K562 (cell line): ENCODE data around the gene POMT1.

Experiments used
- EP300 ChIP-seq: IDR thresholded peaks from 2 replicates; pipeline ENCODE4 v1.6.1; 2012; ENCODE audit warnings: low read length, improper control_type of control experiment
- ETV6 ChIP-seq, 3 experiments: fragments of 150-350 bp in 1 of 3; sonication (generic) in 1 of 3; formaldehyde crosslinking in 1 of 3; IDR thresholded peaks; 2 replicates each; pipeline versions ENCODE4 v1.6.1 to v1.8.0; 2014 to 2022; ENCODE audit warnings: borderline replicate concordance in 2 of 3, low read depth in 2 of 3, antibody characterized with exemption in 1 of 3, low read length in 1 of 3, mild to moderate bottlenecking in 1 of 3, missing genetic modification reagents in 1 of 3
- GTF2E2 ChIP-seq: fragments of 200-800 bp; sonication (Bioruptor generic); IDR thresholded peaks from 2 replicates; pipeline ENCODE4 v1.6.1; 2016; ENCODE audit warnings: missing genetic modification characterization, missing compliant biosample characterization
- HNRNPK ChIP-seq: fragments of 200-400 bp; formaldehyde crosslinking; IDR thresholded peaks from one replicate; pipeline ENCODE4 v1.6.1; 2018; ENCODE audit warnings: mild to moderate bottlenecking, low read depth, low read length; ENCODE audit not compliant: poor library complexity, severe bottlenecking
- MXD1 ChIP-seq: fragments of 250-450 bp; sonication (Bioruptor Pico); IDR thresholded peaks from 2 replicates; pipeline ENCODE4 v1.8.0; 2021; ENCODE audit warnings: borderline replicate concordance, mild to moderate bottlenecking, moderate library complexity; ENCODE audit not compliant: poor library complexity, severe bottlenecking
- POLR2AphosphoS5 ChIP-seq: IDR thresholded peaks from 2 replicates; pipeline ENCODE4 v1.6.1; 2011; ENCODE audit warnings: mild to moderate bottlenecking, low read depth, low read length, moderate library complexity; ENCODE audit not compliant: control insufficient read depth, insufficient read depth
- SMAD3 ChIP-seq: fragments of 450-650 bp; formaldehyde crosslinking; conservative IDR thresholded peaks from 2 replicates; pipeline ENCODE4 v1.4.0; 2020; ENCODE audit warnings: mild to moderate bottlenecking
- ZNF124 ChIP-seq: sonication (generic); formaldehyde crosslinking; IDR thresholded peaks from 2 replicates; pipeline ENCODE4 v1.8.1; 2022; ENCODE audit warnings: missing genetic modification reagents
- ZNF780A ChIP-seq: fragments of 250-450 bp; sonication (Bioruptor Pico); IDR thresholded peaks from 2 replicates; pipeline ENCODE4 v1.5.0; 2021; ENCODE audit warnings: mild to moderate bottlenecking
- TF ChIP-seq, protein P1 (sequence below), 3 experiments: IDR thresholded peaks in 2 of 3; conservative IDR thresholded peaks in 1 of 3; 2 replicates each; pipeline ENCODE4 v1.5.1; 2011 to 2012; ENCODE audit warnings: low read length in 3 of 3, mild to moderate bottlenecking in 3 of 3, control low read depth in 2 of 3, improper control_type of control experiment in 1 of 3, inconsistent platforms in 1 of 3, low read depth in 1 of 3, mixed read lengths in 1 of 3, moderate library complexity in 1 of 3; ENCODE audit not compliant: insufficient read depth in 2 of 3
- TF ChIP-seq, protein P2 (sequence below): sonication (generic); formaldehyde crosslinking; IDR thresholded peaks from 2 replicates; pipeline ENCODE4 v1.8.0; 2022; ENCODE audit warnings: mild to moderate bottlenecking, missing genetic modification reagents
- TF ChIP-seq, protein P3 (sequence below): fragments of 450-650 bp; IDR thresholded peaks from 2 replicates; pipeline ENCODE4 v1.6.1; 2016; ENCODE audit warnings: low read depth
- TF ChIP-seq, protein P4 (sequence below): fragments of 450-650 bp; IDR thresholded peaks from 2 replicates; pipeline ENCODE4 v1.6.1; 2018; ENCODE audit warnings: mild to moderate bottlenecking, low read depth; ENCODE audit not compliant: partially characterized antibody

DNA sequence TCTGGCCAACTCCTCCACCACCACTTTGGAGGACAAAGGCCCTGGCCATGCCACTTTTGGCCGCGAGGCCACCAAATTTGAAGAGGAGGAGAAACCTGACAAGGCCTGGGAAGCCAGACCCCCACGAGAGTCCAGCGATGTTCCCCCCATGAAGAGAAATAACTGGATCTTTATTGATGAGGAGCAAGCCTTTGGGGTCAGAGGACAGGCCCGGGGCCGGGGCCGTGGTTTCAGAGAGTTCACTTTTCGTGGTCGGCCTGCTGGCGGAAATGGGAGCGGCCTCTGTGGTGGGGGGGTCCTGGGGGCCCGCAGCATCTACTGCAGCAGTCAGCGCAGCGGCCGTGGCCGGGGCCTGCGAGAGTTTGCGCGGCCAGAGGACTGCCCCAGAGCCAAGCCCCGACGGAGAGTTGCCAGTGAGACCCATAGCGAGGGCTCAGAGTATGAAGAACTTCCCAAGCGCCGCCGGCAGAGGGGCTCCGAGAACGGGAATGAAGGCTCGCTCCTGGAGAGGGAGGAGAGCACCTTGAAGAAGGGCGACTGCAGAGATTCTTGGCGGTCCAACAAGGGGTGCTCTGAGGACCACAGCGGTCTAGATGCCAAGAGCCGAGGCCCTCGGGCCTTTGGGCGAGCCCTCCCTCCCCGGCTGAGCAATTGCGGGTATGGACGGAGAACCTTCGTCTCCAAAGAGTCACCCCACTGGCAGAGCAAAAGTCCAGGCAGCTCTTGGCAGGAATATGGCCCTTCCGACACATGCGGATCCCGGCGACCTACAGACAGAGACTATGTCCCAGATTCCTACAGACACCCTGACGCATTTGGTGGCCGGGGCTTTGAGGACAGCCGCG, 27.4 kb upstream of the POMT1 start:
- TF ChIP-seq HNRNPK (no peak), ZNF780A (CRISPR knock-in tag) (no peak), ZNF124 (CRISPR knock-in tag) (no peak), GTF2E2 (tag) (no peak), POLR2AphosphoS5 (0 out of 2 replicates have a peak, but pooled peaks have one; percentile 8), EP300 (no peak), ETV6 (IDR thresholded peaks at IDR 0.05; ENCODE audit: borderline replicate concordance in 1 of 2, low read depth in 2 of 2, low read length in 1 of 2) (no peak), ETV6 (CRISPR knock-in tag; IDR thresholded peaks at IDR 0.05; ENCODE audit: borderline replicate concordance) (no peak), SMAD3 (CRISPR knock-in tag) (no peak), MXD1 (CRISPR knock-in tag) (no peak)
- TF ChIP-seq, protein P1, sequence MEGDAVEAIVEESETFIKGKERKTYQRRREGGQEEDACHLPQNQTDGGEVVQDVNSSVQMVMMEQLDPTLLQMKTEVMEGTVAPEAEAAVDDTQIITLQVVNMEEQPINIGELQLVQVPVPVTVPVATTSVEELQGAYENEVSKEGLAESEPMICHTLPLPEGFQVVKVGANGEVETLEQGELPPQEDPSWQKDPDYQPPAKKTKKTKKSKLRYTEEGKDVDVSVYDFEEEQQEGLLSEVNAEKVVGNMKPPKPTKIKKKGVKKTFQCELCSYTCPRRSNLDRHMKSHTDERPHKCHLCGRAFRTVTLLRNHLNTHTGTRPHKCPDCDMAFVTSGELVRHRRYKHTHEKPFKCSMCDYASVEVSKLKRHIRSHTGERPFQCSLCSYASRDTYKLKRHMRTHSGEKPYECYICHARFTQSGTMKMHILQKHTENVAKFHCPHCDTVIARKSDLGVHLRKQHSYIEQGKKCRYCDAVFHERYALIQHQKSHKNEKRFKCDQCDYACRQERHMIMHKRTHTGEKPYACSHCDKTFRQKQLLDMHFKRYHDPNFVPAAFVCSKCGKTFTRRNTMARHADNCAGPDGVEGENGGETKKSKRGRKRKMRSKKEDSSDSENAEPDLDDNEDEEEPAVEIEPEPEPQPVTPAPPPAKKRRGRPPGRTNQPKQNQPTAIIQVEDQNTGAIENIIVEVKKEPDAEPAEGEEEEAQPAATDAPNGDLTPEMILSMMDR (IDR thresholded peaks at IDR 0.05 in 2 of 3, conservative IDR thresholded peaks at IDR 0.05 in 1 of 3; ENCODE audit: insufficient read depth in 2 of 3, low read depth in 1 of 3, low read length in 3 of 3), result no peak
- TF ChIP-seq, protein P2, sequence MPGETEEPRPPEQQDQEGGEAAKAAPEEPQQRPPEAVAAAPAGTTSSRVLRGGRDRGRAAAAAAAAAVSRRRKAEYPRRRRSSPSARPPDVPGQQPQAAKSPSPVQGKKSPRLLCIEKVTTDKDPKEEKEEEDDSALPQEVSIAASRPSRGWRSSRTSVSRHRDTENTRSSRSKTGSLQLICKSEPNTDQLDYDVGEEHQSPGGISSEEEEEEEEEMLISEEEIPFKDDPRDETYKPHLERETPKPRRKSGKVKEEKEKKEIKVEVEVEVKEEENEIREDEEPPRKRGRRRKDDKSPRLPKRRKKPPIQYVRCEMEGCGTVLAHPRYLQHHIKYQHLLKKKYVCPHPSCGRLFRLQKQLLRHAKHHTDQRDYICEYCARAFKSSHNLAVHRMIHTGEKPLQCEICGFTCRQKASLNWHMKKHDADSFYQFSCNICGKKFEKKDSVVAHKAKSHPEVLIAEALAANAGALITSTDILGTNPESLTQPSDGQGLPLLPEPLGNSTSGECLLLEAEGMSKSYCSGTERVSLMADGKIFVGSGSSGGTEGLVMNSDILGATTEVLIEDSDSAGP, result no peak
- TF ChIP-seq, protein P3, sequence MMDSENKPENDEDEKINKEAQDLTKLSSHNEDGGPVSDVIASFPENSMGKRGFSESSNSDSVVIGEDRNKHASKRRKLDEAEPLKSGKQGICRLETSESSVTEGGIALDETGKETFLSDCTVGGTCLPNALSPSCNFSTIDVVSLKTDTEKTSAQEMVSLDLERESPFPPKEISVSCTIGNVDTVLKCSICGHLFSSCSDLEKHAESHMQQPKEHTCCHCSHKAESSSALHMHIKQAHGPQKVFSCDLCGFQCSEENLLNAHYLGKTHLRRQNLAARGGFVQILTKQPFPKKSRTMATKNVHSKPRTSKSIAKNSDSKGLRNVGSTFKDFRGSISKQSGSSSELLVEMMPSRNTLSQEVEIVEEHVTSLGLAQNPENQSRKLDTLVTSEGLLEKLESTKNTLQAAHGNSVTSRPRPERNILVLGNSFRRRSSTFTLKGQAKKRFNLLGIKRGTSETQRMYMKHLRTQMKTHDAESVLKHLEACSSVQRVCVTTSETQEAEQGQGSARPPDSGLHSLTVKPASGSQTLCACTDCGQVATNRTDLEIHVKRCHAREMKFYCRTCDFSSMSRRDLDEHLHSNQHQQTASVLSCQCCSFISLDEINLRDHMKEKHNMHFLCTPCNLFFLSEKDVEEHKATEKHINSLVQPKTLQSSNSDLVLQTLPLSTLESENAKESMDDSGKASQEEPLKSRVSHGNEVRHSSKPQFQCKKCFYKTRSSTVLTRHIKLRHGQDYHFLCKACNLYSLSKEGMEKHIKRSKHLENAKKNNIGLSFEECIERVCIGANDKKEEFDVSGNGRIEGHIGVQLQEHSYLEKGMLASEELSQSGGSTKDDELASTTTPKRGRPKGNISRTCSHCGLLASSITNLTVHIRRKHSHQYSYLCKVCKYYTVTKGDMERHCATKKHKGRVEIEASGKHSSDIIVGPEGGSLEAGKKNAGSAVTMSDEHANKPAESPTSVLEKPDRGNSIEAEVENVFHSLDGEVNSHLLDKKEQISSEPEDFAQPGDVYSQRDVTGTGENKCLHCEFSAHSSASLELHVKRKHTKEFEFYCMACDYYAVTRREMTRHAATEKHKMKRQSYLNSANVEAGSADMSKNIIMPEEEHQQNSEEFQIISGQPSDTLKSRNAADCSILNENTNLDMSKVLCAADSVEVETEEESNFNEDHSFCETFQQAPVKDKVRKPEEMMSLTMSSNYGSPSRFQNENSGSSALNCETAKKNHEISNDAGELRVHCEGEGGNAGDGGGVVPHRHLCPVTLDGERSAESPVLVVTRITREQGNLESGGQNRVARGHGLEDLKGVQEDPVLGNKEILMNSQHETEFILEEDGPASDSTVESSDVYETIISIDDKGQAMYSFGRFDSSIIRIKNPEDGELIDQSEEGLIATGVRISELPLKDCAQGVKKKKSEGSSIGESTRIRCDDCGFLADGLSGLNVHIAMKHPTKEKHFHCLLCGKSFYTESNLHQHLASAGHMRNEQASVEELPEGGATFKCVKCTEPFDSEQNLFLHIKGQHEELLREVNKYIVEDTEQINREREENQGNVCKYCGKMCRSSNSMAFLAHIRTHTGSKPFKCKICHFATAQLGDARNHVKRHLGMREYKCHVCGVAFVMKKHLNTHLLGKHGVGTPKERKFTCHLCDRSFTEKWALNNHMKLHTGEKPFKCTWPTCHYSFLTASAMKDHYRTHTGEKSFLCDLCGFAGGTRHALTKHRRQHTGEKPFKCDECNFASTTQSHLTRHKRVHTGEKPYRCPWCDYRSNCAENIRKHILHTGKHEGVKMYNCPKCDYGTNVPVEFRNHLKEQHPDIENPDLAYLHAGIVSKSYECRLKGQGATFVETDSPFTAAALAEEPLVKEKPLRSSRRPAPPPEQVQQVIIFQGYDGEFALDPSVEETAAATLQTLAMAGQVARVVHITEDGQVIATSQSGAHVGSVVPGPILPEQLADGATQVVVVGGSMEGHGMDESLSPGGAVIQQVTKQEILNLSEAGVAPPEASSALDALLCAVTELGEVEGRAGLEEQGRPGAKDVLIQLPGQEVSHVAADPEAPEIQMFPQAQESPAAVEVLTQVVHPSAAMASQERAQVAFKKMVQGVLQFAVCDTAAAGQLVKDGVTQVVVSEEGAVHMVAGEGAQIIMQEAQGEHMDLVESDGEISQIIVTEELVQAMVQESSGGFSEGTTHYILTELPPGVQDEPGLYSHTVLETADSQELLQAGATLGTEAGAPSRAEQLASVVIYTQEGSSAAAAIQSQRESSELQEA, result no peak
- TF ChIP-seq, protein P4, sequence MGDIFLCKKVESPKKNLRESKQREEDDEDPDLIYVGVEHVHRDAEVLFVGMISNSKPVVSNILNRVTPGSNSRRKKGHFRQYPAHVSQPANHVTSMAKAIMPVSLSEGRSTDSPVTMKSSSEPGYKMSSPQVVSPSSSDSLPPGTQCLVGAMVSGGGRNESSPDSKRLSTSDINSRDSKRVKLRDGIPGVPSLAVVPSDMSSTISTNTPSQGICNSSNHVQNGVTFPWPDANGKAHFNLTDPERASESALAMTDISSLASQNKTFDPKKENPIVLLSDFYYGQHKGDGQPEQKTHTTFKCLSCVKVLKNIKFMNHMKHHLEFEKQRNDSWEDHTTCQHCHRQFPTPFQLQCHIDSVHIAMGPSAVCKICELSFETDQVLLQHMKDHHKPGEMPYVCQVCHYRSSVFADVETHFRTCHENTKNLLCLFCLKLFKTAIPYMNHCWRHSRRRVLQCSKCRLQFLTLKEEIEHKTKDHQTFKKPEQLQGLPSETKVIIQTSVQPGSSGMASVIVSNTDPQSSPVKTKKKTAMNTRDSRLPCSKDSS, result no peak
